Stimulated activated CD4-positive, alpha-beta T cell treated with anti-CD3 and anti-CD28 coated beads, Interleukin-12 subunit alpha, Interleukin-12 subunit beta, amount 100 ng/mL, for 24 hours (primary cell): Measurements from ENCODE around the gene DNAJB5.
A peak's percentile ranks its signal among the peaks of the same experiment; 100 is the strongest.

Experiments used
- DNase-seq, 2 experiments: peaks; one replicate each; pipeline ENCODE4 v3.0.0-alpha.2; 2020; ENCODE audit warnings: low read depth in 2 of 2

The DNAJB5 gene

GRCh38 chr9:34984049-34984448 is 5.5 kb upstream of the DNAJB5 start:
- DNase-seq, result no peak

- peak in 1 of 2 experiments; percentile 63 for DNase-seq
These were observed 4.1 kb upstream of the DNAJB5 start for GRCh38 chr9:34985311-34985899.

- no peak for DNase-seq
These were observed 3.0 kb upstream of the DNAJB5 start for GRCh38 chr9:34986540-34987047.

GRCh38 chr9:34987160-34987901 is 2.2 kb upstream of the DNAJB5 start:
- DNase-seq, result no peak

- DNase-seq, result peak in 1 of 2 experiments; percentile 37
These were observed 1.1 kb upstream of the DNAJB5 start for GRCh38 chr9:34988218-34989002.

- DNase-seq, result no peak
These were observed 546 bp downstream of the DNAJB5 start for GRCh38 chr9:34989946-34990635.

- DNase-seq, result no peak
These were observed 1.5 kb downstream of the DNAJB5 start for GRCh38 chr9:34990908-34991606.

GRCh38 chr9:34991607-34992375 is 2.2 kb downstream of the DNAJB5 start:
- no peak for DNase-seq

- peak; percentile 48 for DNase-seq
These were observed 2.9 kb downstream of the DNAJB5 start for GRCh38 chr9:34992376-34992951.

- DNase-seq, result no peak
These were observed 4.1 kb downstream of the DNAJB5 start for GRCh38 chr9:34993502-34994259.

- DNase-seq, result no peak
These were observed 4.8 kb downstream of the DNAJB5 start for GRCh38 chr9:34994260-34994899.

GRCh38 chr9:34994900-34995669 is 5.5 kb downstream of the DNAJB5 start:
- DNase-seq, result no peak

- DNase-seq, result no peak
These were observed 6.1 kb downstream of the DNAJB5 start for GRCh38 chr9:34995670-34996060.

GRCh38 chr9:34996181-34996904 is 6.8 kb downstream of the DNAJB5 start:
- DNase-seq, result no peak

GRCh38 chr9:34996905-34997279 is 7.3 kb downstream of the DNAJB5 start:
- DNase-seq, result no peak

- no peak for DNase-seq
These were observed 7.8 kb downstream of the DNAJB5 start for GRCh38 chr9:34997379-34997781.

GRCh38 chr9:34998266-34998665 is 8.7 kb downstream of the DNAJB5 start:
- DNase-seq, result no peak

GRCh38 chr9:34999576-34999975 is 10.0 kb downstream of the DNAJB5 start:
- DNase-seq, result no peak
